Medulla oblongata (tissue), 1 donor: Measurements from ENCODE around the gene GPR3.
"Not testable (repeated sequence)": the region's sequence is repeated elsewhere in the genome, so short reads cannot be mapped to it uniquely, and the experiment has no call there.

Source experiments
- DNase-seq: peaks from one replicate; pipeline ENCODE4 v3.0.0-alpha.2; 2015; ENCODE audit errors: extremely low spot score

GPR3 gene

GRCh38 chr1:27379564-27380122 lies 12.8 kb upstream of the GPR3 start:
- DNase-seq, result no peak

GRCh38 chr1:27380224-27380623 lies 12.2 kb upstream of the GPR3 start:
- DNase-seq, result no peak

GRCh38 chr1:27380766-27381733 lies 11.4 kb upstream of the GPR3 start:
- no peak for DNase-seq

GRCh38 chr1:27381969-27382762 lies 10.3 kb upstream of the GPR3 start:
- DNase-seq, result no peak

DNA sequence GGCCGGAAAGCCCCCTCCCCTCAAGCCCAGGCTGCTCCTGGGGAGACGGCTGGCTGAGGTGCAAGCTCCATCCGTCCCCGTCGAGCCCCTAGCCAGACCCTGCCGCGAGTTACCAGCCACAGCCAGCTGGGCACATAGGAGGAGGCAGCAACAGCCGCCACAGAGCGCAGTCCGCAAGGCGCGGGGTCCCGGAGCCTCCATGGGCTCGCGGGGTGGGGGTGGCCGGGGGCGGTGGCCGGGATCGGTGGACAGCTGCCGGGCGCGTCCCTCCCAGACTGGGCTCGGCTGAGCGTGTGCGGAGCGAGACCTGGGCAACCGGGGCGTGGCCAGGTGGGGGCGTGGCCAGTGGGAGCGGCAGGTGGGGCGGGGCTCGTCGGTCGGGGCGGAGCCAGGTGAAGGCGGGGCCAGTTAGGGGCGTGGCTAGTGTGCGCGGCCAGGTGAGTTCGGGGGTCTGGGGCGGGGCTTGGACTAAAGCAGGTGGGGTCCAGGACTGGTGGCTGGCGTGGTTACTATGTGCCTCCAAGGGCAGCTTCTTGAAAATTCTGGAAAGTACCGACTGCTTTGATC lies 9.3 kb upstream of the GPR3 start, which contains the start of gene CD164L2:
CD164L2 (minus strand) TSS at position 295 of the 567 bp plus-strand sequence; CDS start at position 201, 94 bp downstream.
- no peak for DNase-seq

GRCh38 chr1:27383661-27384060 lies 8.8 kb upstream of the GPR3 start:
- no peak for DNase-seq

- not testable (repeated sequence) for DNase-seq
These were observed 7.6 kb upstream of the GPR3 start for GRCh38 chr1:27384797-27385196.

DNA sequence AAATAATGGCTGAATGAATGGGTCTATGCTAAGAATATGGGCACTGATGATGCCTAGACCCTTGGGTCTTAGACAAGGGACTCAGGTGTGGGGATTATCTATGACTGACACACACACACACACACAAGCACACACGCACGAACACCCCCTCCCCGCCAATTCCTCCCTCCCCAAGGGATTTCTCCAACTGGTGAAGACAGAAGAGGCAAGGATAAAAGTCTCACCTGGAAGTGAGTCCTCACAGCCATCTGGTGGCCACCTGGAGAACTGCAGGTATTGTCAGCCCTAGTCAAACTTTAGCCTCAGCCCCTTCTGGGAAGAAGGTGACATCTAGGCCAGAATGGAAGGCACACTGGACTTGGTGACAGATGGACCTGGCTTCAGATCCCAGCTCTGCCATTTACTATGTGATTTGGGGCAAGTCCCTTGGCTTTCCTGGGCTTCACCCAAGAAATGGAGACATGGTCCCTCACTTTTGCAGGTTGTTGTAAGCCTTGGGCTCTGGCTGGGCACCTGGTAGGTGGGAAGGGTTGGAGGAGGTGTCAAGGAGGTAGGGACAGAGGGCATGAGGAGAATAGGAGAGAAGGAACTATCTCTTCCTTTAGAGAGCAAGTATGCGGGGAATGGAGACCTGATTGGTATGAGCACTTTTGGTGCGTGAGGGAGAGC lies 4.0 kb upstream of the GPR3 start:
- no peak for DNase-seq

DNA sequence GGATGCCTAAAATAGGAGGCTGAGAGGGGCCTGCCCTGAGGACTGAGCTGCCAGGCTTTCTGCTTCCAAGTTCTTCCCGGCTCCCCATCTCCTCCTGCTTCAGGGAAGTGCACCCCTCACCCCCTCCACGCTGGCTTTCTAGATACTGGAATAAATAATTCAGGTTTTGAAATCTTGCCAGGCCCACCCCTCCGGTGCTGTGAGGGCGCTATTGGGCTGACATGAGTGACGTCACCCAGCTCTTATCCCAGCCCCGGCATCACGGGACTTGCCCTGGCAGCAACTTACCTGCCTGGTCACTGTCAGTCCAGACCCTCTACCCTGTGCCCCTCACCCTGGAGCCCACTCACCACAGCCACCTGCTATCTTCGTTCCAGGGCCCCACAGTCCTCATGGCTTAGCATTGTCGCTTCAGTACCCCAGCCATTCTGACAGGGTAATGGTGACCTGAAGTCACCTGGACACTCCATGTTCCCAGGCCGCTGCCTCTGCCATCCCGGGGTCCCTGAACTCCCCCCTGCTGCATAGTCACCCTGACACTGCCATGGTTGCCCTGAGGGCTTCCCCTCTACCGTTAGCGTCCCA lies 819 bp upstream of the GPR3 start:
- peak; percentile 51 for DNase-seq

DNA sequence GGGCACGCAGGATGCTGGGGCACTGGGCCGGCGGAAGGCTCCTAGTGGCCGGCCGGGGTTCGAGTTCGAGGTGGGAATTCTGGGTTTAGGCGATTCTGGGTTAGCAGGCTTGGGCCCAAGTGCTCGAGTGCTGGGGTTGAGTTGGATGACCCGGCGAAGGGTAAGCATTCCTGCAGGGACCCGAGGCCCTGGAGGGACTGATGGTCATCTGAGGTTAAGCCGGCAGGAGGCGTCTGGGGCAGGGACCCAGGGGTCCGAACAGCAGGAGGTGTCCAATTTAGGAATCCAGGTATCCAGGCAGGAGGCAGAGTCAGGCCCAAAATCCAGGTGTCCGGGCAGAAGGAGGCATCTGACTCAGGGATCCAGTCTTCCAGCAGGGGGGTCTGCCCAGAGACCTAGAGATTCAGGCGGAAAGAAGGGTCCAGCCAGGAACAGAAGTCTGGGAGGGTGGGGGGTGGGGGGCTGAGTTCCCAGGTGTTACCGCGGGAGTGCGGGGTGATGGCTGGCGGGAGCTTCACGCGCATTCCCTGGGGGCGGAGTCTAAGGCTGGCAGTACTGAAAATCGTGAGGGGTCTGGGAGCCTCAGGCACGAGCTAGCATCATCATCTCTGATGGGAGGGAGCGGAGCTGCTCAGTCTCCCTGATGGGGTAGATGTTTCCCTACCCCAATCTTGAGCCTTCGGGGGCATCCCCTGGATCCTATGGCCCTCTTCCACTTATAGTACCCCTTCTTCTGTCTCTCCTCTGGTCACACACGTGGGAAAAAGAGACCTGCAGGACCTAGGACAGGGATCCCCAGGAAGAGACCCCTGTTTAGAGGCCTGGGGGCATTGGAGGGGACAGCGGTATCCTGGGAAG lies 585 bp downstream of the GPR3 start:
- DNase-seq, result no peak

- DNase-seq, result no peak
These were observed 1.3 kb downstream of the GPR3 start for GRCh38 chr1:27393641-27394281.

DNA sequence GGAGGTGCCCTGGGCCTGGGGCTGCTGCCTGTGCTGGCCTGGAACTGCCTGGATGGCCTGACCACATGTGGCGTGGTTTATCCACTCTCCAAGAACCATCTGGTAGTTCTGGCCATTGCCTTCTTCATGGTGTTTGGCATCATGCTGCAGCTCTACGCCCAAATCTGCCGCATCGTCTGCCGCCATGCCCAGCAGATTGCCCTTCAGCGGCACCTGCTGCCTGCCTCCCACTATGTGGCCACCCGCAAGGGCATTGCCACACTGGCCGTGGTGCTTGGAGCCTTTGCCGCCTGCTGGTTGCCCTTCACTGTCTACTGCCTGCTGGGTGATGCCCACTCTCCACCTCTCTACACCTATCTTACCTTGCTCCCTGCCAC lies 1.8 kb downstream of the GPR3 start:
- DNase-seq, result no peak

GRCh38 chr1:27394925-27395324 lies 2.5 kb downstream of the GPR3 start:
- no peak for DNase-seq

DNA sequence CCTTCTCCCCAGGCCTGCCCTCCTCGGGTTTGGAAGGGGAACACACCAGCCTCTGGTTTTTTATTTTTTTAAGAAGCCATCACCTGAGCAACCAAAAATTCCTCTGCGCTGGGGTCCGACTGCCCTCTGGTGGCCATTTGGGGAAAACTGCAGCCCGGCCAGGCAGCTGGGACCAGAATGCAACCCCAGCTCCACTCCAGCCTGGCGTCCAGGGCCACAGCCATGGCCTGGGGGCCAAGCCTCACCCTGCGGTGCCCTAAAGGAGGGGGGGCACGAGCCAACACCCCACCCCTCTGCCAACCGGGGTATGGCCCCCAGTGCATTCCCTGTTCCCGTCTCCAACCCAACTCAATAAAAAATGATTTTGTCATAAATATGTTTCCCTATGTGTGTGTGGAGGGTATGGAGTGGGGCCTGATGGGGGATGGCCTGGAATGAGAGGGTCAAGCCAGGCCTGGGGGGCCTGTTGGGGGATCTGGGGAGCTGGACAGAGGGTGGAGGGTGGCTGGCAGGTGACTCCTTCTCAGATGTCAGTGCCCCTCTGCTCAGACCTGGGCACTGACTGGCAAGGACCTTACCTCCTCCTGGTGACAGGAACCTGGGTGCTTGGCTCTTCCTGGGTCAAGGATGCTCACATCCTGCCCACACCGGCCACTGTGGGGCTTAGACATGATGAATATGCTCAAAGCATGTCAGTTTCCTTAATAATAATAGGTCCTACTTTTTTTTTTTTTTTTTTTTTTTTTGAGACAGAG lies 3.2 kb downstream of the GPR3 start:
- peak; percentile 77 for DNase-seq

DNA sequence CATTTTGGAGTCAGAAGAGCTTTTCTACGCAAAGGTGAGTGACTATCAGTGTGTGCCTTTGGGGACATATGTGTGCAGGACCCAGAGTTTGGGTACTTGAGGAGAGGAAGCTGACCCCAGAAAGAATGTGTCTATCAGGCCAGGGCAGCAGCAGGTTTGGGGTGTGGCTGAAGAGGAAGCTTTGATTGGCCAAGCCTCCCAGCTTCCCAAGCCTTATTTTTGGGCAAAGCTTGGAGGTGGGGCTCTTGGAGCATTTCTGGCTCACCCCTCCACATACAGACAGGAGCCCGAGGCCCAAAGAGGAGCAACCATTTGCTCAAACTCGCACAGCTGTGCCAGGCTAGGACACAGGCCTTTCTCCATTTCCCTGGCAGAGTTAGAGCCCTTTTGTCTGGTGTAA lies 4.7 kb downstream of the GPR3 start:
- no peak for DNase-seq

- no peak for DNase-seq
These were observed 5.3 kb downstream of the GPR3 start for GRCh38 chr1:27397749-27398148.

DNA sequence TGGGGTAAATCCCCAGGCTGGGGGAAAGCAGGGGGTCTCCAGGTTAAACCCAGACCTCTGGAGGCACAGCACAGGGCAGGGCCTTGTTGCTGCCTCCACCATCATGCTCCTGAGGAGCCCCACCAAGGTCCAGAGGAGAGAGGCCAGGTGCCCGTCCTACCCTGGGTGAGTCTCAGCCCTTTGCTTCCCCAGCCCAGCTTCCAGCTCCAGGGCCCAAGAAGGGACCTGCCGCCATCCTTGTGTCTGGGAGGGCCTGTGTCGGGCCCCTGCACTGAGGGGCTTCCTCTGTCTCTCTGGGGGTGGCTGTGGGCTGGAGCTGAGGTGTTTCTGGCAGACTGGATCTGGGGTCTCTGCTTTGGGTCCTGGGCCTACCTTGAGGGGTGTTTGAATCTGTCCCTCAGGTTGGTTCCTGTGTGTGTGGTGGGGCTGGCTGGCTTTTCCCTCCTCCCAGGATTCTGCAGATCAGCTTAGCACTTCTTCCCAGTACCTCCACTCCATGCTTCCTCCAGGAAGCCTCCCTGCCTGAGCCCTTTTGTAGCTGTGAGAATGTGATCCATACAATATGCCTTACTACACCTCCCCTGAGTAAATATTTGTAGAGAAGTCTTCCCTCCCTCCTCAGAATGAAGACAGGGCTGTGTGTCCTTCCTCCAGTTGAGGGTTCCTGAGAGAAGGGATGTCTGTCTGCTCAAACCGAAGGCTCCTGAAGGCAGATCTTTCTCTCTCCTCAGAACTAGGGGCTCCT lies 6.2 kb downstream of the GPR3 start:
- DNase-seq, result no peak
